GM12872 (cell line): ENCODE data around the gene OR51E2.

Experiments used
- CTCF ChIP-seq: IDR thresholded peaks from 3 replicates; pipeline ENCODE4 v1.5.1; 2011; ENCODE audit warnings: low read depth, mild to moderate bottlenecking, low read length, moderate library complexity; ENCODE audit not compliant: insufficient read depth

Gene OR51E2

GRCh38 chr11:4642043-4642442, 55.6 kb downstream of the OR51E2 start:
- no peak for TF ChIP-seq CTCF

DNA sequence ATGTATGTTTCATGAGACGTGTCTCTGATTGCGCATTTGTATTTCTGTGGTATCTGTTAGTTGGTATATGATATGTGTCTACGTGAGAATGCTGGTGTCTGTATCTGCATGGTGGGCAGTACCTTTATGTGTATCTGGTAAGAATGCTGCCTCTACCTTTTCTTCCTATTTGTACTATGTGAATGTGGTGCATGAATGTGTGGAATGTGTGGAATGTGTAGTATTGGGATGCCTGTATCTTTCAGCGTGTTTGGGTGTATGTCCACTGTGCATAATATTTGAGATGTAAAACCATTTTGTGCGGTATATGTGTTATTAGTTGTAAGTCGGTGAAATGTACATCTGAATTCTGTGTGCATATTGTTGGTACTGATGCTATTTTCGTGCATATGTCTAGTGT, 56.2 kb downstream of the OR51E2 start:
- TF ChIP-seq CTCF = no peak

DNA sequence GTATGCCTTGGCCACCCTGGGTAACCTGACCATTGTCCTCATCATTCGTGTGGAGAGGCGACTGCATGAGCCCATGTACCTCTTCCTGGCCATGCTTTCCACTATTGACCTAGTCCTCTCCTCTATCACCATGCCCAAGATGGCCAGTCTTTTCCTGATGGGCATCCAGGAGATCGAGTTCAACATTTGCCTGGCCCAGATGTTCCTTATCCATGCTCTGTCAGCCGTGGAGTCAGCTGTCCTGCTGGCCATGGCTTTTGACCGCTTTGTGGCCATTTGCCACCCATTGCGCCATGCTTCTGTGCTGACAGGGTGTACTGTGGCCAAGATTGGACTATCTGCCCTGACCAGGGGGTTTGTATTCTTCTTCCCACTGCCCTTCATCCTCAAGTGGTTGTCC, 57.7 kb downstream of the OR51E2 start:
- TF ChIP-seq CTCF = no peak

- no peak for TF ChIP-seq CTCF
Observed at GRCh38 chr11:4637662-4638047, 60.0 kb downstream of the OR51E2 start.

DNA sequence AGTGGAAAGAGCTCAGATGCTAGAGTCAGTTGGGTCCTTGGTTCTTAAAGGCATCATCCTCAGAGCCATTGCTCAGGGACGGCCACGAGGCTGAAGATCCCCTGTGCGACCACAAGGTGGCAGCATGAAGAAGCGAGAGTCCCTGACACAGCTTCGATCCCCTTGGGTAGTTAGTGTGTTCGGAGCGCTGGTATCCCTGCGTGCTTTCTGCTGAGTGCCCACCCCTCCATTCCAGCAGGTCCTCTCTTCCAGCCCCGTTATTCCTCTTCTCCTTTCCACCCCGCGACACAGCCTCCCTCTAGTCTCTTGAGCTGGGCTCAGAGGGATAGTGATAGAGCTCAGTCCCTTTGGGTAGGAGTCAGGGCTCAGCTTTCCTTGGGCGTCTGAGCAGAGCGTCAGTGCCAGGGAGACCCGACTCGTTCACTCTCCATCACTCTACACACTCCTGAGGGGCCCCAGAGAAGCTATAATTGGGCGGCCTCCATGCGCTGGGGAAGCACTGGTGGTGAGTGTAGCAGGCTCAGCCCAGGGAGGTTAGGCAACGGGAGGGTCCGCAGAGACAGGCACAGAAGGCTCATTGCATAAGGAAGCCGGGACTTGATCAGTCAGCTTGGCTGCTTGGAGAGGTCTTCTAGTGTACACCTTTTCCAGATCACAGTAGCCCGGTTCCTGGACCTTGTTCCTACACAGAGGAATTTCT, 60.5 kb downstream of the OR51E2 start, which contains the start of gene OR51D1:
TSS of gene OR51D1 (plus strand) at position 516 of the 700 bp plus-strand sequence. CDS start 2,314 bp downstream, outside the sequence.
- TF ChIP-seq CTCF = peak; percentile 98

GRCh38 chr11:4636136-4636535, 61.5 kb downstream of the OR51E2 start:
- TF ChIP-seq CTCF = no peak
